ENCODE results near the gene EMILIN2. TPM values are rescaled to one million over a fixed set of nuclear protein-coding genes. Genes with fewer than 3 reads are reported as not detected.
"Not testable (repeated sequence)": the region's sequence is repeated elsewhere in the genome, so short reads cannot be mapped to it uniquely, and the experiment has no call there.

Gene EMILIN2
- total RNA-seq, result 10 to 100 TPM; 31.9 to 59.2 (median 43.6) TPM

- Histone ChIP-seq H3K4me1 (peaks cover 15 to 35% (median 22%) of the 10 kb centered on the region in 4 donors), H3K27ac (peak within 1 kb of the TSS; percentile 54 to 85 (median 82)), H3K27me3 (peaks cover 0 to 13% (median 8%) of the 10 kb centered on the region in 4 donors), H3K9me3 (no peaks in the 10 kb centered on the region), H3K36me3 (no peaks in the 10 kb centered on the region), H3K4me3 (peak within 1 kb of the TSS; percentile 15 to 58 (median 54))
- peak; percentile 66 to 84 for ATAC-seq (ENCODE audit: low FRiP score in 2 of 2)
- TF ChIP-seq CTCF (IDR thresholded peaks at IDR 0.05), result no peak
- TF ChIP-seq EP300 (IDR thresholded peaks at IDR 0.05), result no peak
- peak in 2 of 4 donors; percentile 27 to 83 for TF ChIP-seq POLR2A (IDR thresholded peaks at IDR 0.05)
- TF ChIP-seq POLR2AphosphoS5 (IDR thresholded peaks at IDR 0.05), result no peak
- peak; percentile 79 to 91 for DNase-seq
- 1 to 2% methylated on average over 34 to 51 of the region's 80 CpGs for WGBS, 2 donors
These were observed at the start of gene EMILIN2 for GRCh38 chr18:2846636-2847316. EMILIN2 (plus strand) TSS chr18:2847006; CDS start chr18:2847189, 183 bp downstream.

DNA sequence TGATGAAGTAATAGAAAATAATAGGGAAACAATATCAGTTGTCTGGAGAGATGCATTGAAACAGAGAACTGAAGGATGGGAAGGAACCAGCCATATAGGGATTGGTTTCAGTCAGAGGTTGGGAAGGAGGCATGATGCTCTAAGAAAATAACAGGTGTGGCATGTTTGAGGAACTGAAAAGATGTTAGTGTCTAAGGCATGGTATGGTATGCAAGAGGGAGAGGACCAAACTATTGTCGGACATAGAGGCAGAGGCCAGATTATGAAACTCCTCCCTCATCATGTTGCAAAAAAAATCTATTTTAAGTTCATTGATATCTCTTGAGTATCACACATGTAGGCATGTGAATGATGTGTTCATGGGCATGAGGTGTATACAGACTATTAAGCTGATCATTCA, 48.9 kb upstream of the EMILIN2 start:
- no peak overlapping the region for H3K27ac ChIP-seq
- no peaks in the 10 kb centered on the region for H3K9me3 ChIP-seq
- DNase-seq (no peak), ATAC-seq (ENCODE audit: low FRiP score in 2 of 2) (no peak)
- WGBS, 2 donors, result 88 to 100% methylated on average over 1 of the region's 1 CpG
- TF ChIP-seq EP300 (IDR thresholded peaks at IDR 0.05), result no peak
- TF ChIP-seq POLR2AphosphoS5 (IDR thresholded peaks at IDR 0.05), result no peak
- no peak for TF ChIP-seq CTCF (IDR thresholded peaks at IDR 0.05)
- no peak for TF ChIP-seq POLR2A (IDR thresholded peaks at IDR 0.05)
- no peaks in the 10 kb centered on the region for H3K27me3 ChIP-seq
- H3K4me3 ChIP-seq, result no peak overlapping the region
- H3K36me3 ChIP-seq, result peaks cover 3 to 71% (median 30%) of the 10 kb centered on the region in 4 donors
- H3K4me1 ChIP-seq, result no peaks in the 10 kb centered on the region

- 64 to 94% methylated on average over 2 of the region's 2 CpGs for WGBS, 2 donors
- no peaks in the 10 kb centered on the region for H3K9me3 ChIP-seq
- H3K4me3 ChIP-seq, result no peak overlapping the region
- ATAC-seq (ENCODE audit: low FRiP score in 2 of 2) (no peak), DNase-seq (no peak)
- H3K27ac ChIP-seq, result no peak overlapping the region
- no peaks in the 10 kb centered on the region for H3K27me3 ChIP-seq
- H3K36me3 ChIP-seq, result peaks cover 3 to 66% (median 28%) of the 10 kb centered on the region in 4 donors
- no peaks in the 10 kb centered on the region for H3K4me1 ChIP-seq
- no peak for TF ChIP-seq CTCF (IDR thresholded peaks at IDR 0.05)
- no peak for TF ChIP-seq POLR2AphosphoS5 (IDR thresholded peaks at IDR 0.05)
- no peak for TF ChIP-seq EP300 (IDR thresholded peaks at IDR 0.05)
- TF ChIP-seq POLR2A (IDR thresholded peaks at IDR 0.05), result no peak
These were observed 47.4 kb upstream of the EMILIN2 start for GRCh38 chr18:2799369-2799768.

GRCh38 chr18:2805970-2806943, 40.5 kb upstream of the EMILIN2 start:
- no peak for TF ChIP-seq POLR2AphosphoS5 (IDR thresholded peaks at IDR 0.05)
- TF ChIP-seq CTCF (IDR thresholded peaks at IDR 0.05), result no peak
- no peak for TF ChIP-seq POLR2A (IDR thresholded peaks at IDR 0.05)
- TF ChIP-seq EP300 (IDR thresholded peaks at IDR 0.05), result no peak
- Histone ChIP-seq H3K27me3 (no peaks in the 10 kb centered on the region), H3K27ac (no peak overlapping the region), H3K9me3 (peaks cover 0 to 8% (median 0%) of the 10 kb centered on the region in 4 donors), H3K4me1 (no peaks in the 10 kb centered on the region), H3K4me3 (no peak overlapping the region), H3K36me3 (peaks cover 0 to 13% (median 3%) of the 10 kb centered on the region in 4 donors)
- WGBS, 2 donors, result 92 to 98% methylated on average over 8 of the region's 8 CpGs
- ATAC-seq (ENCODE audit: low FRiP score in 2 of 2), result no peak
- DNase-seq, result no peak

DNA sequence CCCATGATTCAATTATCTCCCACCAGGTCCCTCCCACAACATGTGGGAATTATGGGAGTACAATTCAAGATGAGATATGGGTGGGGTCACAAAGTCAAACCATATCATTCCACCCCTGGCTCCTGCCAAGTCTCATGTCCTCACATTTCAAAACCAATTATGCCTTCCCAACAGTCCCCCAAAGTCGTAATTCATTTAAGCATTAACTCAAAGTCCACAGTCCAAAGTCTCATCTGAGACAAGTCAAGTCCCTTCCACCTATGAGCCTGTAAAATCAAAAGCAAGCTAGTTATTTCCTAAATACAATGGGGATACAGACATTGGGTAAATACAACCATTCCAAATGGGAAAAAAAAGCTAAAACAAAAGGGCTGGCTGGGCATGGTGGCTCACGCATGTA, 38.2 kb upstream of the EMILIN2 start:
- 93 to 100% methylated on average over 2 of the region's 2 CpGs for WGBS, 2 donors
- ATAC-seq (ENCODE audit: low FRiP score in 2 of 2), result not testable (repeated sequence)

GRCh38 chr18:2809666-2810183, 37.1 kb upstream of the EMILIN2 start:
- not testable (repeated sequence) for H3K4me1 ChIP-seq; DNase-seq; H3K36me3 ChIP-seq; ATAC-seq (ENCODE audit: low FRiP score in 2 of 2); H3K27me3 ChIP-seq; H3K27ac ChIP-seq; H3K4me3 ChIP-seq
- peaks cover 0 to 13% (median 2%) of the 10 kb centered on the region in 4 donors for H3K9me3 ChIP-seq
- 87 to 99% methylated on average over 6 of the region's 6 CpGs for WGBS, 2 donors

More for the DNA sequence above, 38.2 kb upstream of the EMILIN2 start:
- H3K27me3 ChIP-seq, H3K36me3 ChIP-seq, H3K4me3 ChIP-seq, DNase-seq, H3K27ac ChIP-seq, H3K4me1 ChIP-seq: not testable (repeated sequence)
- H3K9me3 ChIP-seq, result peaks cover 0 to 13% (median 1%) of the 10 kb centered on the region in 4 donors
